ENCODE results near the gene CHMP1A. TPM values are rescaled to one million over a fixed set of nuclear protein-coding genes. Genes with fewer than 3 reads are reported as not detected.
A peak's percentile ranks its signal among the peaks of the same experiment; 100 is the strongest.

CHMP1A gene
- total and polyA plus RNA-seq, 2 of the 8 experiments (the other 6 are each of a cell fraction or from before 2014, with no cell fraction given): 64.4 to 75.8 TPM

DNA sequence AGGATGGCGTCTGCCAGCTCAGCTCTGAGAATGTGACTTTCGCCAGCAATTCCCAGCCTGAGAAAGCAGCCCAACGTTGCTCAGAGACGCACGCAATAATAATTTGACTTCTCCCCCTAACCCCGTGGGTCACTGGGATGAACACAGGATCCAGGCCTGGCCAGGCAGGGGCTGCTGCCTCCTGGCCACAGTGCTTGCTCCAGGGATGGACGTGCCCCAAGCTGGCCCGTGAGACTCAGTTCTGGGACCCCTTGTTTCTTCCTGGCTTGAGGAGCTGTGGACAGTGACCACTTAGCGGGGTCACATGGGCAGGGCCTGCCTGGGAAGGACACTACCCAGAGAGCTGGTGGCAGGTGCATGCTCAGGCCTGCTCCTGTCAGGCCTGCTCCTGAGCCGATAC lies 57.6 kb downstream of the CHMP1A start:
- H4K91ac ChIP-seq (replicated peaks; ENCODE audit: insufficient read length, low read length): no peak overlapping the region
- TF ChIP-seq TEAD4 (IDR thresholded peaks at IDR 0.05; ENCODE audit: low read depth, low read length) (no peak), GABPA (IDR thresholded peaks at IDR 0.05; ENCODE audit: borderline replicate concordance, insufficient read depth, low read length) (no peak), RNF2 (IDR thresholded peaks at IDR 0.05; ENCODE audit: borderline replicate concordance, low read depth, low read length, missing control alignments, poor library complexity, severe bottlenecking) (no peak), SIX5 (IDR thresholded peaks at IDR 0.05; ENCODE audit: low read depth, low read length) (no peak), SP4 (IDR thresholded peaks at IDR 0.05; ENCODE audit: low read length) (no peak), POLR2A (IDR thresholded peaks at IDR 0.05; ENCODE audit: control extremely low read depth in 1 of 2, low read depth in 2 of 2, low read length in 2 of 2) (no peak), BACH1 (IDR thresholded peaks at IDR 0.05; ENCODE audit: low read length) (no peak), JUND (IDR thresholded peaks at IDR 0.05; ENCODE audit: low read length) (no peak), CREB1 (IDR thresholded peaks at IDR 0.05) (no peak), CTBP2 (IDR thresholded peaks at IDR 0.05; ENCODE audit: borderline replicate concordance, insufficient read depth, insufficient read length, low read length) (no peak), FOSL1 (IDR thresholded peaks at IDR 0.05; ENCODE audit: insufficient read depth, low read depth, low read length) (no peak), CHD1 (IDR thresholded peaks at IDR 0.05; ENCODE audit: low read depth, low read length) (no peak), CHD2 (IDR thresholded peaks at IDR 0.05; ENCODE audit: low read length) (no peak)
- TF ChIP-seq, protein P1, sequence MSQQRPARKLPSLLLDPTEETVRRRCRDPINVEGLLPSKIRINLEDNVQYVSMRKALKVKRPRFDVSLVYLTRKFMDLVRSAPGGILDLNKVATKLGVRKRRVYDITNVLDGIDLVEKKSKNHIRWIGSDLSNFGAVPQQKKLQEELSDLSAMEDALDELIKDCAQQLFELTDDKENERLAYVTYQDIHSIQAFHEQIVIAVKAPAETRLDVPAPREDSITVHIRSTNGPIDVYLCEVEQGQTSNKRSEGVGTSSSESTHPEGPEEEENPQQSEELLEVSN (IDR thresholded peaks at IDR 0.05): no peak

More for the DNA sequence above, 57.6 kb downstream of the CHMP1A start:
- no peak overlapping the region for H4K5ac ChIP-seq (ENCODE audit: insufficient read length, low read depth, low read length)
- no peaks in the 10 kb centered on the region for H3K9me3 ChIP-seq (ENCODE audit: insufficient read depth in 2 of 2, low read depth in 1 of 2, low read length in 1 of 2)
- POLR2A ChIA-PET (ENCODE audit: partially characterized antibody): interaction anchor here (0.6 to 1.2 kb wide), 8 partner anchors 11 to 186 kb away, joined by 3 to 5 read pairs (median 3); partner anchors contain the start of gene CDK10
- H3K4me1 ChIP-seq (replicated peaks in 1 of 4; ENCODE audit: control insufficient read depth in 3 of 4, insufficient read depth in 4 of 4, low read length in 3 of 4): peaks cover 0 to 11% (median 9%) of the 10 kb centered on the region in 4 experiments; a peak in 5 of 7 replicates
- H3K18ac ChIP-seq (ENCODE audit: extremely low read depth, low read length): no peak overlapping the region; the same call in 1 of the 2 replicates
- H2AFZ ChIP-seq (ENCODE audit: low read length): no peak overlapping the region
- no peaks in the 10 kb centered on the region; a peak in 1 of 7 replicates for H3K27me3 ChIP-seq (replicated peaks in 1 of 4; ENCODE audit: control insufficient read depth in 3 of 4, extremely low read depth in 1 of 4, insufficient read depth in 3 of 4, low read length in 3 of 4)
- H3K23me2 ChIP-seq (ENCODE audit: low read depth, low read length): peaks cover 2% of the 10 kb centered on the region
- H2BK20ac ChIP-seq (ENCODE audit: low read length): 0 out of 2 replicates have a peak overlapping the region, but pooled peaks have one; percentile 35
- 83% methylated on average over 10 of the region's 10 CpGs; no CpG with 5 or more reads in 1 of the 2 experiments for WGBS, 2 experiments (ENCODE audit: extremely low coverage in 1 of 2, insufficient coverage in 1 of 2, insufficient read length in 1 of 2, insufficient replicate concordance in 2 of 2, low coverage in 1 of 2, low lambda C conversion rate in 2 of 2, missing lambda C conversion rate in 1 of 2)
- DNase-seq (ENCODE audit: low read depth in 1 of 2, low spot score in 2 of 2) (peak in 1 of 2 experiments; percentile 51), FAIRE-seq (no peak)
- H3K4ac ChIP-seq (replicated peaks; ENCODE audit: insufficient read length, low read depth, low read length): no peak overlapping the region
- H3K4me2 ChIP-seq (ENCODE audit: insufficient read depth in 1 of 2, low read depth in 2 of 2, low read length in 2 of 2): no peak overlapping the region
- H3K14ac ChIP-seq (ENCODE audit: insufficient read length): no peak overlapping the region
- H4K20me1 ChIP-seq (replicated peaks in 1 of 2; ENCODE audit: control insufficient read depth in 1 of 2, insufficient read depth in 2 of 2, low read length in 2 of 2): peaks cover 0 to 11% of the 10 kb centered on the region in 2 experiments
- H3K4me3 ChIP-seq (ENCODE audit: extremely low read depth in 1 of 4, insufficient read depth in 2 of 4, low read depth in 3 of 4, low read length in 4 of 4): no peak overlapping the region
- 0 out of 2 replicates have a peak overlapping the region, but pooled peaks have one; percentile 4 for H2BK15ac ChIP-seq (ENCODE audit: low read length)
- H2BK120ac ChIP-seq (replicated peaks; ENCODE audit: low read depth, low read length): no peak overlapping the region
- H2BK5ac ChIP-seq (ENCODE audit: low read depth, low read length): 0 out of 2 replicates have a peak overlapping the region, but pooled peaks have one; percentile 56
- H2BK12ac ChIP-seq (ENCODE audit: low read depth, low read length): no peak overlapping the region
- H3K36me3 ChIP-seq (ENCODE audit: control insufficient read depth in 2 of 4, insufficient read depth in 4 of 4, low read length in 3 of 4): no peaks in the 10 kb centered on the region
- no peaks in the 10 kb centered on the region for H3K79me2 ChIP-seq (ENCODE audit: control insufficient read depth in 1 of 2, insufficient read depth in 2 of 2, low read length in 2 of 2)
- H4K8ac ChIP-seq (ENCODE audit: extremely low read depth, insufficient read depth, low read length): no peak overlapping the region; the same call in 1 of the 2 replicates
- no peak overlapping the region for H3K9ac ChIP-seq (replicated peaks in 1 of 4; ENCODE audit: extremely low read depth in 1 of 4, low read depth in 3 of 4, low read length in 3 of 4)
- no peak overlapping the region for H3K27ac ChIP-seq (ENCODE audit: low read depth, low read length)
- no peak overlapping the region for H2AK5ac ChIP-seq (ENCODE audit: low read depth, low read length)
- CTCF ChIA-PET (ENCODE audit: partially characterized antibody): interaction anchor here (0.7 to 4.8 kb wide), 26 partner anchors 9 to 189 kb away, joined by 3 to 56 read pairs (median 4); partner anchors contain the start of gene DPEP1
- no peak overlapping the region for H3K56ac ChIP-seq (replicated peaks; ENCODE audit: insufficient read length, low read depth, low read length)
- H3K23ac ChIP-seq (ENCODE audit: insufficient read length): no peak overlapping the region
- H3K79me1 ChIP-seq (ENCODE audit: low read depth, low read length): no peaks in the 10 kb centered on the region

All from H1 (cell line).